Astrocyte of the spinal cord (primary cell): Measurements from ENCODE around the gene CES1.
"Not testable (repeated sequence)": the region's sequence is repeated elsewhere in the genome, so short reads cannot be mapped to it uniquely, and the experiment has no call there.

Experiments used
- DNase-seq: peaks from one replicate; pipeline ENCODE4 v3.0.0; 2011; ENCODE audit warnings: low read depth, low spot score
- H3K4me3 ChIP-seq: 2 replicates; pipeline ENCODE4 v1.5.1; 2011; ENCODE audit warnings: low read depth, mild to moderate bottlenecking, low read length, moderate library complexity
- CTCF ChIP-seq: IDR thresholded peaks from 2 replicates; pipeline ENCODE4 v1.5.1; 2012; ENCODE audit warnings: low read depth, mild to moderate bottlenecking, low read length, inconsistent platforms
- in situ Hi-C: cut with HindIII; loops from 2 replicates; pipeline ENCODE4 v1.10.0; 2017; ENCODE audit warnings: low sequenced_read_pairs

The CES1 gene

DNA sequence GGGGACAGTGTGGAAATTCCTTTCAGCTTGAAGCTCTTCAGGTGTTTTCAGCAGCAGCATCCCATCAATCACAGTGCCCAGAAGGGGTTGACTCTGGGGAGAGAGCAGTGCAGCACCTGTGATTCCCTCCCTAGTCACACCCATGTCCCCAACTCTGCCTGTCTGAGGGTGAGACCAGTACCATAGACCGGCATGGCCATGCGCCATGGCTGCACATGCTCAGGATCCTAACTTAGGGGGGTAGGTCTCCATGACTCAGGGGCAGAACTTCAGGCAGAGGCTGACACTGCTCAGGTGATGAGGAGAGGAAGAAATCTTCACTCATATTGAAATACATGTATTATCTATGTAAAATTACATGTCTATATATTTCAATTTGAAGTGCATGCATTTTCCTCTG lies 19.9 kb downstream of the CES1 start:
- in situ Hi-C loops, result no loop called here
- H3K4me3 ChIP-seq, result no peak overlapping the region
- TF ChIP-seq CTCF, result no peak
- DNase-seq, result no peak

DNA sequence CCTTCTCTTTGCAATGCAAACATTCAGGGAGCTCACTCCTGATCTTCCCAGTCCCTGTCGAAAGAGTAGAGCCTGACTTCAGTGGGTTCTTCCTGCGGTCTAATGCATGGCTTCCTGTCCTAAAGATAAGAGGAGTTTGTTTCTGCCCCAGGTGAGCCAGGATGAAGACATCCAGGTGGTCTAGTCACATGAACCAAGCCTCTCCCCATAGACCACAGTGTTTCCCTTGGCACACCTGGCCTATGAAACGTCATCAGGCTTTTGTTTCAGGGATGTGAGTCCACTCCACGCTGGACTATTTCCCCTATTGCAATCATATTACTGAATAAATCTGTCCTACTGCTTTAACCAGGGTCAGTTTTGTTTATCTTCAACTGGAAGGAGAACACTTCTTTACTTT lies 21.1 kb downstream of the CES1 start:
- no peak overlapping the region for H3K4me3 ChIP-seq
- in situ Hi-C loops, result no loop called here
- no peak for DNase-seq
- TF ChIP-seq CTCF, result no peak

DNA sequence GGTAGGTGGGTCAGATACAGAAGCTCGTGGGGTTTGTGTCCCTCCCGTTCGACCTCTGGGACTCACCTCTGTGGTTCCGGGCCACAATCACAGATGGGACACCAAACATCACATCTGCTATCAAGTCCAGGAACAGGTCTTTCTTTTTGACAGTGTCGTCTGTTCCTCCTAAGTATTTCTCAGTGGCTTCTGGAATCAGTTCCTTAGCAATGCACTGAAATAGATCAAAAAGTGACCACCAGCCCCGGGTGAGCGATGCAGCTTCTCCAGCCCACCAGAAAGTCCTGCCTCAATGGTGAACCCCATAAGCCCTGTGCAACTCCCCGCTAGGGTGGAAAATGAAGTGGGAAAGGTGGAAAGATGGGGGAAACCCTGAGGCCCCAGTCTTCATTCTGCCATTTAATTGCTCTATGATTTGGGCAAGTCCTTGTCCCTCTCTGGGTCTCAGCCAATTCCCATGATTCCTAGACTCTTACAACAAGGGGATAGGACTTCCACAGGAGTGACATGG lies 22.4 kb downstream of the CES1 start:
- H3K4me3 ChIP-seq, result no peak overlapping the region
- DNase-seq, result no peak
- in situ Hi-C loops, result no loop called here
- no peak for TF ChIP-seq CTCF

DNA sequence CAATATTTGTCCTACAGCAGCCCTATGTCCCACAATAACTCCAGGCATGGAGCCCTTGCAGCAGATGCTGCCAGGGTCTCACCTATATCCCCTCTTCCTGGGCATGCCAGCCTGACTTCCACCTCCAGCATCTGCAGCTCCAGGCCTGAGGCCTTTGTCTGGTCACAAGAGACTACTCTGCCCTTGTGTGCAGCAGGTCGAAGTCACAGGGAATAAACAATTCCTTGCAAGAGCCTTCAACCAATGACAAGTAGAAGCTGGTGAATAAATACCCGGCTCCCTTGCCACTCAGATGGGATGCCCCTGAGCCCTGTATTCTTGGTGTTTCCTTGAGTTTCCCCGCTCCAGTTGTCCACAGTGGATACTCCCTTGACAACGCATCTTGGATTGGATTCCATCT lies 23.0 kb downstream of the CES1 start:
- in situ Hi-C loops, result no loop called here
- H3K4me3 ChIP-seq, result no peak overlapping the region
- TF ChIP-seq CTCF, result no peak
- DNase-seq, result no peak

DNA sequence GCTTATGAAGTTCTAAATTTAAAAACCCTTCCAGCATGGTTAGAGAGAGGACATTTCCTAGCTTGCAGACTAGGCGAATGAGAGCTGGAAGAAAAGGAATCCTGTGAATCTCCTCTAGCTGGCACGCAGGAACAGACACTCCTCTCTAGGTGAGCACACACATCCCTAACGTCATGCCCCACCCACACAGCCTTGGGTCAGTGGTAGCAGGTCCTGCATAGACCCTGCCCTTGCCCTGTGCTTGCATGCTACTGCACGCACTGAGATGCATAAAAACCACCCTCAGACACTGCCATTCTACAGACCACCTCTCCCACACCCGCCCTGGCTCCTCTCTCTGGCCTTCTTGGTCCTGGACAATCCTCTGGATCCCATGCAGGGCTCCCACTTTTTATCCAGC lies 23.5 kb downstream of the CES1 start:
- DNase-seq, result no peak
- TF ChIP-seq CTCF, result no peak
- in situ Hi-C loops, result no loop called here

DNA sequence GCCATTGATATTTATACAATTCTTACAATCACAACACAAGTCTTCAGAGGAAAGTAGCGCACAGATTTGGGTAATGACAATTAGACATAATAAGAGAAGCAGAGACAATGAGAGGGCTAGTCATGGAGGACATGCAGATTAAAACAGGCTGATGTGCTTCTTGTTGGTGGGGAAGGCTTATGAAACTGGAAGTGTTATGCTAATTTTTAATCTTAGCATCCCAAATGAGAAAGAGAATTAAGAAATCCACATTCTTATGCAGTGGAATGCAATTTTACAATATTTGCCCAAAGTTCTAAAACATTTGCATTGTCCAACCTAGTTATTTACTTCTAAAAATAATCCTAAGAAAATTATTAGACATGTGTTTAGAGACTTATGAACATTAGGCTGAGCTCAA lies 24.6 kb downstream of the CES1 start:
- DNase-seq, in situ Hi-C loops, H3K4me3 ChIP-seq: not testable (repeated sequence)

More for the DNA sequence above, 23.5 kb downstream of the CES1 start:
- no peak overlapping the region for H3K4me3 ChIP-seq

- H3K4me3 ChIP-seq, DNase-seq, in situ Hi-C loops: not testable (repeated sequence)
Measured at GRCh38 chr16:55805104-55805503, 27.8 kb downstream of the CES1 start.

DNA sequence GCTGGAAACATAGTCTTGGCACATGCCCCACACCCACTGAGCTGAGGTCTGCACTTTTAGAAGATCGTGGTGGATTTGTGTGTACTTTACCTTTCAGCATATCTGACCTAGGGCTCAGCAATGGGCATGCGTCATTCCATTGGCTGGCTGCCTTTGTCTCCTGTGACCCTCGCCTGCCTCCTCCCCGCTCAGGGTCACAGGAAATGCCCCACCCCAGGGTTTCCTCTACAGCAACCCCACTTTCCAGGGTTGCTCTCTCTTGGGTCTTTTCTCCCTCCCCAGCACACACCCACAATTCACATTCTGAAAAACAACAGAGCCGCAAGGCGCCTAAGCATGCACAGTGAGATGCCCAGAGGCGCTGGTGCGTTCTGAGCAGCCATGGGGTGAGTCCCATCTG lies 29.2 kb downstream of the CES1 start:
- in situ Hi-C loops, H3K4me3 ChIP-seq, DNase-seq: not testable (repeated sequence)

DNA sequence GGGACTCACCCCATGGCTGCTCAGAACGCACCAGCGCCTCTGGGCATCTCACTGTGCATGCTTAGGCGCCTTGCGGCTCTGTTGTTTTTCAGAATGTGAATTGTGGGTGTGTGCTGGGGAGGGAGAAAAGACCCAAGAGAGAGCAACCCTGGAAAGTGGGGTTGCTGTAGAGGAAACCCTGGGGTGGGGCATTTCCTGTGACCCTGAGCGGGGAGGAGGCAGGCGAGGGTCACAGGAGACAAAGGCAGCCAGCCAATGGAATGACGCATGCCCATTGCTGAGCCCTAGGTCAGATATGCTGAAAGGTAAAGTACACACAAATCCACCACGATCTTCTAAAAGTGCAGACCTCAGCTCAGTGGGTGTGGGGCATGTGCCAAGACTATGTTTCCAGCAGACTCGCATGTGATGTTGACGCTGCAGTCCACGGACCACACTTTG lies 39.9 kb downstream of the CES1 start:
- DNase-seq, in situ Hi-C loops, H3K4me3 ChIP-seq: not testable (repeated sequence)

GRCh38 chr16:55791512-55791911 lies 41.4 kb downstream of the CES1 start:
- DNase-seq, in situ Hi-C loops: not testable (repeated sequence)

GRCh38 chr16:55790240-55790639 lies 42.7 kb downstream of the CES1 start:
- H3K4me3 ChIP-seq, in situ Hi-C loops, DNase-seq: not testable (repeated sequence)

More at GRCh38 chr16:55791512-55791911, 41.4 kb downstream of the CES1 start:
- H3K4me3 ChIP-seq, result not testable (repeated sequence)

GRCh38 chr16:55782793-55783091 lies 50.2 kb downstream of the CES1 start:
- DNase-seq, H3K4me3 ChIP-seq, in situ Hi-C loops: not testable (repeated sequence)
